Keratinocyte (primary cell): ENCODE results near the gene ART4. TPM values are rescaled to one million over a fixed set of nuclear protein-coding genes. Genes with fewer than 3 reads are reported as not detected.

Experiments
- DNase-seq: peaks from one replicate; pipeline ENCODE4 v3.0.0-alpha.2; 2011; ENCODE audit warnings: low read depth, missing footprints, low spot score
- FAIRE-seq: peaks from 2 replicates; lab custom pipeline; 2011; peaks lifted over from hg19 to GRCh38; lab: Jason Lieb, UNC
- H2AFZ ChIP-seq: 2 replicates; pipeline ENCODE4 v1.6.0; 2012; ENCODE audit warnings: low read length, control low read depth, inconsistent platforms; ENCODE audit not compliant: control insufficient read depth
- H3K27ac ChIP-seq: 2 replicates; pipeline ENCODE4 v1.5.1; 2011; ENCODE audit warnings: low read length; ENCODE audit not compliant: control insufficient read depth, insufficient read depth
- H3K27me3 ChIP-seq: 3 replicates; pipeline ENCODE4 v1.6.0; 2011; ENCODE audit warnings: low read length; ENCODE audit not compliant: control insufficient read depth, insufficient read depth; ENCODE audit errors: extremely low read depth
- H3K36me3 ChIP-seq, 2 experiments: 2 replicates in 1 of 2; 3 replicates in 1 of 2; pipeline ENCODE4 v1.5.1; 2011; ENCODE audit warnings: low read length in 2 of 2, mild to moderate bottlenecking in 1 of 2; ENCODE audit not compliant: control insufficient read depth in 2 of 2, insufficient read depth in 2 of 2; ENCODE audit errors: extremely low read depth in 1 of 2
- H3K4me1 ChIP-seq: 3 replicates; pipeline ENCODE4 v1.5.1; 2011; ENCODE audit warnings: low read length; ENCODE audit not compliant: control insufficient read depth, insufficient read depth; ENCODE audit errors: extremely low read depth
- H3K4me2 ChIP-seq: 3 replicates; pipeline ENCODE4 v1.6.0; 2011; ENCODE audit warnings: low read depth, low read length; ENCODE audit not compliant: control insufficient read depth, insufficient read depth; ENCODE audit errors: extremely low read depth
- H3K4me3 ChIP-seq, 3 experiments: fragments of 200-600 bp in 1 of 3; sonication (generic) in 1 of 3; 2 replicates in 2 of 3; 3 replicates in 1 of 3; pipeline ENCODE4 v1.5.1; 2011 to 2016; ENCODE audit warnings: low read length in 3 of 3, mild to moderate bottlenecking in 3 of 3, control low read depth in 2 of 3, inconsistent platforms in 1 of 3, low read depth in 1 of 3, mixed read lengths in 1 of 3, mixed run types in 1 of 3, moderate library complexity in 1 of 3; ENCODE audit not compliant: control insufficient read depth in 2 of 3, insufficient read depth in 2 of 3; ENCODE audit errors: extremely low read depth in 1 of 3
- H3K79me2 ChIP-seq: 2 replicates; pipeline ENCODE4 v1.6.0; 2012; ENCODE audit warnings: low read length; ENCODE audit not compliant: control insufficient read depth, insufficient read depth
- H3K9ac ChIP-seq: 3 replicates; pipeline ENCODE4 v1.6.0; 2011; ENCODE audit warnings: low read length; ENCODE audit not compliant: control insufficient read depth, insufficient read depth; ENCODE audit errors: extremely low read depth
- H3K9me1 ChIP-seq: 3 replicates; pipeline ENCODE4 v1.6.0; 2011; ENCODE audit warnings: low read length; ENCODE audit not compliant: control insufficient read depth, insufficient read depth; ENCODE audit errors: extremely low read depth
- H3K9me3 ChIP-seq: 2 replicates; pipeline ENCODE4 v1.5.1; 2012; ENCODE audit warnings: low read depth, low read length; ENCODE audit not compliant: control insufficient read depth
- H4K20me1 ChIP-seq: 3 replicates; pipeline ENCODE4 v1.6.0; 2011; ENCODE audit warnings: low read length; ENCODE audit not compliant: control insufficient read depth, insufficient read depth; ENCODE audit errors: extremely low read depth
- EZH2 ChIP-seq: IDR thresholded peaks from one replicate; pipeline ENCODE4 v1.6.1; 2012; ENCODE audit warnings: inconsistent platforms, mild to moderate bottlenecking, low read length, moderate library complexity
- dilution Hi-C: fragments of 300-500 bp; cut with MboI; formaldehyde crosslinking; loops from one replicate; pipeline ENCODE4 v1.7.0; 2020; ENCODE audit warnings: low sequenced_read_pairs; ENCODE audit not compliant: extremely low pct_ligation_motif_present
- polyA plus RNA-seq, 5 experiments: library from polyadenylated mRNA; depleted of rRNA in 3 of 5; stranded (reverse) in 3 of 5; stranded (forward) in 1 of 5; unstranded in 1 of 5; fragments of >200 nt; gene quantifications; 1 replicate in 1 of 5; 2 replicates in 3 of 5; 3 replicates in 1 of 5; pipeline versions ENCODE4 v1.2.1 to v1.2.3, GENCODE V29; 2011 to 2012; ENCODE audit warnings: missing spikeins in 2 of 5, low read depth in 1 of 5, low replicate concordance in 1 of 5
- TF ChIP-seq, protein P1 (sequence below), 3 experiments: IDR thresholded peaks in 1 of 3; conservative IDR thresholded peaks in 1 of 3; optimal IDR thresholded peaks in 1 of 3; 2 replicates in 2 of 3; 3 replicates in 1 of 3; pipeline versions ENCODE3 to v1.5.1; 2011; ENCODE audit warnings: low read length in 3 of 3, mild to moderate bottlenecking in 3 of 3, moderate library complexity in 2 of 3, control low read depth in 1 of 3, inconsistent platforms in 1 of 3; ENCODE audit not compliant: insufficient read depth in 2 of 3; ENCODE audit errors: extremely low read depth in 1 of 3

Gene ART4
- polyA plus RNA-seq, 1 donor (not counting 4 experiments of a cell fraction or from before 2014, with no cell fraction given), result not detected

DNA sequence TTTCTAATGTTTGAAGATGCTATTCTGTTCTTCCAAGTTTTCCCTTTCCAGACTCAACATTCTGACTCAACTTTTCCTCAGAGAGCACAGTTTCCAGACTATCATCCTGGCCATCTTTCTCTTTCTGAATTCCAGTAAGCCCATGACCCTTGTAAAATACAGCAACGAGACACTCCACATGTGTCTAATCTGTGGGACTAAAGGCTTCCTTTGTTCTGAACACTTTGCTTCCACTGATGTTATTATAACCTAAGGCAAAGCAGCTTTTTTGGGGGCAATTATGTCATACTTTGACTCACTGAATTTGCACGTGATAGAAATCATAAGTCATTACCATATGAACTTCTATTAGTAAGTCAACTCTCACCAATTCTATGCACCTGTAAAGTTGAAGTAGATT lies 6.3 kb upstream of the ART4 start:
- Histone ChIP-seq H3K27ac (no peak overlapping the region), H3K4me2 (no peak overlapping the region), H3K36me3 (no peaks in the 10 kb centered on the region), H4K20me1 (no peaks in the 10 kb centered on the region), H3K9me1 (no peaks in the 10 kb centered on the region), H3K9ac (no peak overlapping the region), H3K4me1 (peaks cover 26% of the 10 kb centered on the region), H3K27me3 (no peaks in the 10 kb centered on the region), H3K9me3 (no peaks in the 10 kb centered on the region), H3K4me3 (no peak overlapping the region), H3K79me2 (no peaks in the 10 kb centered on the region), H2AFZ (no peak overlapping the region)
- dilution Hi-C loops, result no loop called here
- FAIRE-seq (peak; percentile 55), DNase-seq (no peak)
- TF ChIP-seq EZH2, result no peak
- TF ChIP-seq, protein P1, sequence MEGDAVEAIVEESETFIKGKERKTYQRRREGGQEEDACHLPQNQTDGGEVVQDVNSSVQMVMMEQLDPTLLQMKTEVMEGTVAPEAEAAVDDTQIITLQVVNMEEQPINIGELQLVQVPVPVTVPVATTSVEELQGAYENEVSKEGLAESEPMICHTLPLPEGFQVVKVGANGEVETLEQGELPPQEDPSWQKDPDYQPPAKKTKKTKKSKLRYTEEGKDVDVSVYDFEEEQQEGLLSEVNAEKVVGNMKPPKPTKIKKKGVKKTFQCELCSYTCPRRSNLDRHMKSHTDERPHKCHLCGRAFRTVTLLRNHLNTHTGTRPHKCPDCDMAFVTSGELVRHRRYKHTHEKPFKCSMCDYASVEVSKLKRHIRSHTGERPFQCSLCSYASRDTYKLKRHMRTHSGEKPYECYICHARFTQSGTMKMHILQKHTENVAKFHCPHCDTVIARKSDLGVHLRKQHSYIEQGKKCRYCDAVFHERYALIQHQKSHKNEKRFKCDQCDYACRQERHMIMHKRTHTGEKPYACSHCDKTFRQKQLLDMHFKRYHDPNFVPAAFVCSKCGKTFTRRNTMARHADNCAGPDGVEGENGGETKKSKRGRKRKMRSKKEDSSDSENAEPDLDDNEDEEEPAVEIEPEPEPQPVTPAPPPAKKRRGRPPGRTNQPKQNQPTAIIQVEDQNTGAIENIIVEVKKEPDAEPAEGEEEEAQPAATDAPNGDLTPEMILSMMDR (optimal IDR thresholded peaks at IDR 0.05 in 1 of 3, IDR thresholded peaks at IDR 0.05 in 1 of 3, conservative IDR thresholded peaks at IDR 0.05 in 1 of 3; ENCODE audit: extremely low read depth in 1 of 3, insufficient read depth in 2 of 3, low read length in 3 of 3), result no peak

DNA sequence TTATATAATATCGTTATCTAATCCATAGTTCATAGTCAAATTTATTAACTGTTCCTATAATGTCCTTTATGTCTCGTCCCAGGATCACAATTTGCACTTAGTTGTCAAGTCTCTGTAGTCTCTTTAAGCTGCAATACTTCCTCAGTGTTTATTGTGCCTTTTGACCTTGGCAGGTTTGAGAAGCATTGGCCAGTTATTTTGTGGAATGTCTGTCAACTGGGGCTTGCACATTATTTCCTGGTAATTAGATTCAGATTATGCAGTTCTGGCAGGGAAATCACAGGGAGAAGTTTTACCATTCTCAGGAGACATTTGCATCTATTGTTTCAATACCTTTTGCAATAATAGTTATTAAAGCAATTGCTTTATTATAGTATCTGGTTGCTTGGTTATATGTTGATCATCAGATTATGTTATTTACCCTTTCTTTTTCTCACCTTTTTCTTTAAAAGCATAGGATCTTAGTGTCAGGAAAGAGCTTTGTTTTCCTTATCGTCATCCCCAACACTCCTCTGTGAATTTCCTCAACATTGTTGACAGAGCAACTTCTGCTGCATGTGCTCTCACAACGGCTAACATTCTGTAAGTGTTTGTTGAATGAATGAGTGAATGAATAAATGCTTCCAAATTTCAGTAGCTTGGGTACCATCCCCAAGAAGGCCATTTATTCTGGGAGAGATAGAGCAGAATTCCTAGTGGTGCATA lies 3.7 kb upstream of the ART4 start:
- no peak for DNase-seq
- no peaks in the 10 kb centered on the region for H3K9me3 ChIP-seq
- no peak for TF ChIP-seq EZH2
- TF ChIP-seq, protein P1 (optimal IDR thresholded peaks at IDR 0.05 in 1 of 3, IDR thresholded peaks at IDR 0.05 in 1 of 3, conservative IDR thresholded peaks at IDR 0.05 in 1 of 3; ENCODE audit: extremely low read depth in 1 of 3, insufficient read depth in 2 of 3, low read length in 3 of 3), result no peak
- no peak for FAIRE-seq
- H3K79me2 ChIP-seq, result no peaks in the 10 kb centered on the region
- no peaks in the 10 kb centered on the region for H3K9me1 ChIP-seq
- no peak overlapping the region for H2AFZ ChIP-seq
- no peak overlapping the region for H3K4me3 ChIP-seq
- no peak overlapping the region for H3K27ac ChIP-seq
- no peaks in the 10 kb centered on the region for H4K20me1 ChIP-seq
- H3K9ac ChIP-seq, result no peak overlapping the region
- H3K4me1 ChIP-seq, result peaks cover 26% of the 10 kb centered on the region
- no peak overlapping the region for H3K4me2 ChIP-seq
- dilution Hi-C loops, result no loop called here
- no peaks in the 10 kb centered on the region for H3K36me3 ChIP-seq
- H3K27me3 ChIP-seq, result no peaks in the 10 kb centered on the region
